ENCODE data around the gene IL17C.

The IL17C gene

GRCh38 chr16:88610080-88610479 is 28.3 kb upstream of the IL17C start:
- DNase-seq (ENCODE audit: low spot score), result no peak

GRCh38 chr16:88610909-88611812 is 27.2 kb upstream of the IL17C start:
- DNase-seq (ENCODE audit: low spot score), result peak; percentile 39

GRCh38 chr16:88613293-88613692 is 25.1 kb upstream of the IL17C start:
- no peak for DNase-seq (ENCODE audit: low spot score)

GRCh38 chr16:88613911-88614817 is 24.2 kb upstream of the IL17C start:
- DNase-seq (ENCODE audit: low spot score), result no peak

GRCh38 chr16:88614818-88615580 is 23.4 kb upstream of the IL17C start:
- peak; percentile 84 for DNase-seq (ENCODE audit: low spot score)

- DNase-seq (ENCODE audit: low spot score), result peak; percentile 81
Observed at GRCh38 chr16:88616320-88616719, 22.1 kb upstream of the IL17C start.

GRCh38 chr16:88616736-88617135 is 21.6 kb upstream of the IL17C start:
- no peak for DNase-seq (ENCODE audit: low spot score)

GRCh38 chr16:88617268-88618031 is 20.9 kb upstream of the IL17C start:
- DNase-seq (ENCODE audit: low spot score), result no peak

GRCh38 chr16:88618182-88618955 is 20.0 kb upstream of the IL17C start:
- no peak for DNase-seq (ENCODE audit: low spot score)

GRCh38 chr16:88618956-88619667 is 19.3 kb upstream of the IL17C start:
- DNase-seq (ENCODE audit: low spot score), result no peak

- DNase-seq (ENCODE audit: low spot score), result no peak
Observed at GRCh38 chr16:88619859-88620815, 18.2 kb upstream of the IL17C start.

GRCh38 chr16:88622125-88622524 is 16.2 kb upstream of the IL17C start:
- DNase-seq (ENCODE audit: low spot score), result no peak

- no peak for DNase-seq (ENCODE audit: low spot score)
Observed at GRCh38 chr16:88622866-88623265, 15.5 kb upstream of the IL17C start.

GRCh38 chr16:88623858-88624257 is 14.5 kb upstream of the IL17C start:
- DNase-seq (ENCODE audit: low spot score), result no peak

GRCh38 chr16:88624481-88624880 is 13.9 kb upstream of the IL17C start:
- DNase-seq (ENCODE audit: low spot score), result no peak

GRCh38 chr16:88624977-88625576 is 13.3 kb upstream of the IL17C start:
- DNase-seq (ENCODE audit: low spot score), result no peak

GRCh38 chr16:88626646-88627045 is 11.7 kb upstream of the IL17C start:
- peak; percentile 96 for DNase-seq (ENCODE audit: low spot score)
